ENCODE data around the gene COL1A1. TPM values are rescaled to one million over a fixed set of nuclear protein-coding genes. Genes with fewer than 3 reads are reported as not detected.

Gene COL1A1
- total RNA-seq, 1 donor from 2014 or later, result 12,796 TPM

DNA sequence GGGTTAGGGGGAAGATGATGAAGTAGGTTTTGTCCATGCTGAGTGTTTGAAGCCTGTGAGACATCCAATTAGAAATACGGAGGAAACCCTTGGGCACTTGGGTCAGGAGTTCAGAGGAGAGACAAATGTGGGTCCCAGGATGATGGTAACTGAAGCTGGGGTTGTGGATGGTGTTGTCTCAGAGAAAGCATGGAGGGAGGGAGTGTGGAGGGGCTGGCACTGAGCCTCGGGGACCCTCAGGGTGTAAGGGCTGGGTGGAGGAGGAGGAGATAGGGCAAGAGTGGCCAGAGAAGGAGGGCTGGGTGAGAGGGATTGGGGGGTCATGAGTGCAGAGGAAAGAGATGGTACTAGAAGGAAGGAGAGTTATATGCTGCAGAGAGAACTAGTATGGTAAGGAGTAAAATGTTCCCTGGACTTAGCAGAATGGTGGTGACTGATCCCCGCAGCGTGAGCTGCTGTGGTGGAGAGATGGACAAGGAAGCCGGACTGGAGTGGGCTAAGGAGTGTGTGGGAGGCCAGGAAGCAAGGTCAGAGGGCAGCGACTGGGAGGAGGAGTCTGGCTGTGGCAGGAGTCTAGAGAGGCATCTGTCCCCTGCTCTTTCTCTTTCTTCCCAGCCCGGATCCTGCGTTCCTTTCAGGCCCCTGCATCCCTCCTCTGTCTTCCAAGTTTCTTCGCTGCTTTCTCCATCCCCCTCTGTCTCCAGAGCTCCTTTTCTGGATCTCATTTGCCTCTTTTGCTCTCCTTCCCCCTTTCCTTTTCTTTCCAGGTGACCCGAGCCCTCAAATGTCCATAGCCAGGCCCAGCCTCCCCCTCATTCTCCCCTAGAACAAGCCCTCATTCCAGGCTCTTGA lies 3.9 kb upstream of the COL1A1 start:
- H3K27ac ChIP-seq (ENCODE audit: low read depth, low read length), result peak overlapping the region; percentile 98
- no peak overlapping the region for H2AFZ ChIP-seq (ENCODE audit: low read depth, low read length)
- H3K9ac ChIP-seq (ENCODE audit: low read length), result peak overlapping the region; percentile 80
- H3K4me2 ChIP-seq (ENCODE audit: low read length), result peak overlapping the region; percentile 89
- H3K27me3 ChIP-seq (ENCODE audit: insufficient read depth, low read length), result no peaks in the 10 kb centered on the region
- no peaks in the 10 kb centered on the region for H3K36me3 ChIP-seq (ENCODE audit: insufficient read depth, low read length)
- peaks cover 58% of the 10 kb centered on the region for H3K79me2 ChIP-seq (ENCODE audit: insufficient read depth, low read length)
- TF ChIP-seq EZH2 (IDR thresholded peaks at IDR 0.05; ENCODE audit: insufficient read depth, low read length), result no peak
- TF ChIP-seq, protein P1, sequence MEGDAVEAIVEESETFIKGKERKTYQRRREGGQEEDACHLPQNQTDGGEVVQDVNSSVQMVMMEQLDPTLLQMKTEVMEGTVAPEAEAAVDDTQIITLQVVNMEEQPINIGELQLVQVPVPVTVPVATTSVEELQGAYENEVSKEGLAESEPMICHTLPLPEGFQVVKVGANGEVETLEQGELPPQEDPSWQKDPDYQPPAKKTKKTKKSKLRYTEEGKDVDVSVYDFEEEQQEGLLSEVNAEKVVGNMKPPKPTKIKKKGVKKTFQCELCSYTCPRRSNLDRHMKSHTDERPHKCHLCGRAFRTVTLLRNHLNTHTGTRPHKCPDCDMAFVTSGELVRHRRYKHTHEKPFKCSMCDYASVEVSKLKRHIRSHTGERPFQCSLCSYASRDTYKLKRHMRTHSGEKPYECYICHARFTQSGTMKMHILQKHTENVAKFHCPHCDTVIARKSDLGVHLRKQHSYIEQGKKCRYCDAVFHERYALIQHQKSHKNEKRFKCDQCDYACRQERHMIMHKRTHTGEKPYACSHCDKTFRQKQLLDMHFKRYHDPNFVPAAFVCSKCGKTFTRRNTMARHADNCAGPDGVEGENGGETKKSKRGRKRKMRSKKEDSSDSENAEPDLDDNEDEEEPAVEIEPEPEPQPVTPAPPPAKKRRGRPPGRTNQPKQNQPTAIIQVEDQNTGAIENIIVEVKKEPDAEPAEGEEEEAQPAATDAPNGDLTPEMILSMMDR (IDR thresholded peaks at IDR 0.05; ENCODE audit: insufficient read depth, low read depth, low read length), result no peak
- peaks cover 10% of the 10 kb centered on the region for H3K36me3 Mint-ChIP-seq (ENCODE audit: low read depth, unreplicated experiment)
- peak; percentile 40 for DNase-seq (ENCODE audit: low read depth)
- no peaks in the 10 kb centered on the region for H3K9me3 ChIP-seq (ENCODE audit: insufficient read depth, low read depth, low read length)
- peaks cover 75% of the 10 kb centered on the region for H3K4me1 Mint-ChIP-seq (ENCODE audit: low read depth, unreplicated experiment)
- H3K9me3 Mint-ChIP-seq (ENCODE audit: unreplicated experiment), result no peaks in the 10 kb centered on the region
- no peak for FAIRE-seq
- H3K4me3 Mint-ChIP-seq (ENCODE audit: unreplicated experiment), result peak overlapping the region; percentile 55
- H4K20me1 ChIP-seq (ENCODE audit: insufficient read depth, low read length), result peaks cover 9% of the 10 kb centered on the region
- peaks cover 83% of the 10 kb centered on the region for H3K4me1 ChIP-seq (ENCODE audit: insufficient read depth, low read length)
- H3K27ac Mint-ChIP-seq (ENCODE audit: unreplicated experiment), result peak overlapping the region; percentile 95
- no peaks in the 10 kb centered on the region for H3K27me3 Mint-ChIP-seq (ENCODE audit: low read depth, unreplicated experiment)
- peak overlapping the region; percentile 25 for H3K4me3 ChIP-seq (ENCODE audit: insufficient read depth, low read depth, low read length)

DNA sequence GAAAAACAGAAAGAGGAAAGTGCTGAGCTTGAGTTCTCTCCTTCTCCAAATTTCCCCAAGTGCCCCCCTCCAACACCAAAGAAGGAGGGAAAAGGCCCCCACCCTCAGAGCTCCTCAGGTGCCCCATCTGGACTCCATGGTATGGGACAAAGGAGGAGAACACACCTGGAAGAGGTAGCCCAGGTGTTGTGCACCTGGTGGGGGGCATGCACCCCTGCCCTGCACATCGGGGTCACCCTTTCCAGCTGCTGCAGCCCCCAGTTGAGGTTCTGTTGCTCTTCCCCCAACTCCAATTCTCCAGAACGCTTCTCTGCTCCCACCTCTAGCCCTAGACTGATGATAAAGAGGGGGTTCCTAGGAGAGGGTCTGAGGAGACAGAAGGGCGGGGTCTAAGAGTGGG lies 3.0 kb upstream of the COL1A1 start:
- DNase-seq (ENCODE audit: low read depth) (no peak), FAIRE-seq (no peak)
- Mint-ChIP-seq H3K9me3 (ENCODE audit: unreplicated experiment) (no peaks in the 10 kb centered on the region), H3K4me3 (ENCODE audit: unreplicated experiment) (no peak overlapping the region), H3K27ac (ENCODE audit: unreplicated experiment) (peak overlapping the region; percentile 93), H3K36me3 (ENCODE audit: low read depth, unreplicated experiment) (peaks cover 16% of the 10 kb centered on the region), H3K4me1 (ENCODE audit: low read depth, unreplicated experiment) (peaks cover 67% of the 10 kb centered on the region), H3K27me3 (ENCODE audit: low read depth, unreplicated experiment) (no peaks in the 10 kb centered on the region)
- Histone ChIP-seq H3K36me3 (ENCODE audit: insufficient read depth, low read length) (no peaks in the 10 kb centered on the region), H2AFZ (ENCODE audit: low read depth, low read length) (no peak overlapping the region), H3K9me3 (ENCODE audit: insufficient read depth, low read depth, low read length) (no peaks in the 10 kb centered on the region), H4K20me1 (ENCODE audit: insufficient read depth, low read length) (peaks cover 18% of the 10 kb centered on the region), H3K27me3 (ENCODE audit: insufficient read depth, low read length) (no peaks in the 10 kb centered on the region), H3K4me1 (ENCODE audit: insufficient read depth, low read length) (peaks cover 74% of the 10 kb centered on the region), H3K9ac (ENCODE audit: low read length) (peak overlapping the region; percentile 80), H3K4me3 (ENCODE audit: insufficient read depth, low read depth, low read length) (no peak overlapping the region), H3K27ac (ENCODE audit: low read depth, low read length) (peak overlapping the region; percentile 98), H3K4me2 (ENCODE audit: low read length) (peak overlapping the region; percentile 89), H3K79me2 (ENCODE audit: insufficient read depth, low read length) (peaks cover 62% of the 10 kb centered on the region)
- TF ChIP-seq, protein P1 (IDR thresholded peaks at IDR 0.05; ENCODE audit: insufficient read depth, low read depth, low read length), result no peak
- no peak for TF ChIP-seq EZH2 (IDR thresholded peaks at IDR 0.05; ENCODE audit: insufficient read depth, low read length)
